ENCODE results near the gene ATP1A2.
A peak's percentile ranks its signal among the peaks of the same experiment; 100 is the strongest.

ATP1A2 gene

DNA sequence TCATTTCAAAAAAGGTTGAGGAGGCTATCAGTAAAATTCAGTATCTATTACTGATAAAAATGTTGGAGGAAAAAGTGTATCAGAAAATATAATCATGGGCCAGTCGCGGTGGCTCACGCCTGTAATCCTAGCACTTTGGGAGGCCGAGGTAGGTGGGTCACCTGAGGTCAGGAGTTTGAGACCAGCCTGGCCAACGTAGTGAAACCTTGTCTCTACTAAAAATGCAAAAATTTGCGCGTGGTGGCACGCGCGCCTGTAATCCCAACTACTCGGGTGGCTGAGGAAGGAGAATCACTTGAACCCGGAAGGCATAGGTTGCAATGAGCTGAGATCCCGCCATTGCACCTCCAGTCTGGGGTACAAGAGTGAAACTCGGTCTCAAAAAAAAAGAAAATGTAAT is 30.5 kb downstream of the ATP1A2 start:
- no peak for DNase-seq (ENCODE audit: low read depth, low spot score)

DNA sequence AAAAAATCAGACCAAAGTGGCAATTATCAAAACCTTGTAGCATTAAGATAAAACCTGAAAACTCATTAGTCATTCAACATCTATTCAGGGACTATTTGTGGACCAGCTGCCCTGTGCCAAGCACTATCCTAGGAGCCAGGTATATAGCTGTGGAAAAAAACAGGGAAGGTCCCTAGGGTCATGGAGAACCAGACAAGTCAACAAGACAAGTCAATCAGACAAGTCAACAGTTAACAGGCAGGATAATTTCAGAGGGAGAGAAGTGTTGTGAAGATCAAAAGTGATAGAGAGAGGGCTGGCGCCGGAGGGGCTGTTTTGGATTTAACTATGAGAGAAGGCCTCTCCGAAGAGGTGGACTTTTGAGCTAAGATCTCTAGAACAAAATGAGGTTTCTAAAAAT is 32.6 kb downstream of the ATP1A2 start:
- no peak for DNase-seq (ENCODE audit: low read depth, low spot score)

DNA sequence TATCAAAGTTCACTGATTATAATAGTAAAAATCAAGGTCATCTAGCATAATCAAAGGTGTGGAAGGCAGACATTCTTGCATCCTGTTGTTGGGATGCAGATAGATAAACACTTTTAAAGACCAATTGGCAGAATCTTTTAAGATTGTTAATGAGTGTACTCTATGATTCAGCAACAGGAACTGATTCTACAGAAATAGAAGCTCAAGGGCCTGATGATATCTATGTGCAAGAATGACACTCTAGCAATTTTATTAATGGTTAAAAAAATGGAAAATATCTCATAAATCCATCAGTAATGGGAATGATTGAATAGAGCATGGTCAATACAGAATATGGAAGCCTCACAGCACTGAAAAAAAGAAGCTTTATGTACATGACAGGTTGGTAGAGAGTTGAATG is 33.7 kb downstream of the ATP1A2 start:
- no peak for DNase-seq (ENCODE audit: low read depth, low spot score)

GRCh38 chr1:160149716-160150115 is 34.2 kb downstream of the ATP1A2 start:
- DNase-seq (ENCODE audit: low read depth, low spot score): no peak

GRCh38 chr1:160151303-160151702 is 35.7 kb downstream of the ATP1A2 start, which contains the start of gene ATP1A4:
Gene ATP1A4 (plus strand): TSS chr1:160151603. CDS start chr1:160152041, 438 bp downstream.
- no peak for DNase-seq (ENCODE audit: low read depth, low spot score)

- DNase-seq (ENCODE audit: low read depth, low spot score): no peak
These were observed 39.2 kb downstream of the ATP1A2 start for GRCh38 chr1:160154790-160155189.

- DNase-seq (ENCODE audit: low read depth, low spot score): no peak
These were observed 40.8 kb downstream of the ATP1A2 start for GRCh38 chr1:160156361-160156760.

DNA sequence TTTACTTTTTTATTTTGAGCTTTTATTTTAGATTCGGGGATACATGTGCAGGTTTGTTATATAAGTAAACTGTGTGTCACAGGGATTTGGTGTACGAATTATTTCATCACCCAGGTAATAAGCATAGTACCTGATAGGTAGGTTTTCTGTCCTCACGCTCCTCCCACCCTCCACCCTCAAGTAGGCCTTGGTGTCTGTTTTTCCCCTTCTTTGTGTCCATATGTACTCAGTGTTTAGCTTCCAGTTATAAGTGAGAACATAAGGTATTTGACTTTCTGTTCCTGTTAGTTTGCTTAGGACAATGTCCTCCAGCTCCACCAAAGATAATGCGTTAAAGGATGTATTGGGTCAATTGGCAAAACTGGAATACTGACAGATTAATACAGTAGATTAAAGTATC is 41.6 kb downstream of the ATP1A2 start:
- DNase-seq (ENCODE audit: low read depth, low spot score): no peak

DNA sequence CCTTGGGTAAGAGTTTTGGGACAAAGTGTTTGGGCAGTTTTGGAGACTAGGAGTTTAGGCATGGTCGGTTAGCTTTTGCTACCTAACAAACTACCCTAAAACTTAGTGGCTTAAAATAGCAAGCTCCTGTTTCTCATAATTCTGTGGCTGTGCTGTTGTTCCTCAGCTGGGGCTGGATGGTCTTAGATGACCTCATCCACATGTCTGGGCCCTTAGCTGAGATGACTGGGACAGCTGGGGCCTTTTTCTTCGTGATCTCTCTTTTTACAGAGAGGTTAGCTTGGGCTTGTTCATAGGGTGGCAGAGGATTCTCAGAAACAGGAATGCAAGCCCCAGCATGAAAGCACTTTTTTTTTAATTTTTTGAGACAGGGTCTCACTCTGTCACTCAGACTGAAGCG is 42.5 kb downstream of the ATP1A2 start:
- no peak for DNase-seq (ENCODE audit: low read depth, low spot score)

GRCh38 chr1:160158534-160158933 is 43.0 kb downstream of the ATP1A2 start:
- DNase-seq (ENCODE audit: low read depth, low spot score): no peak

DNA sequence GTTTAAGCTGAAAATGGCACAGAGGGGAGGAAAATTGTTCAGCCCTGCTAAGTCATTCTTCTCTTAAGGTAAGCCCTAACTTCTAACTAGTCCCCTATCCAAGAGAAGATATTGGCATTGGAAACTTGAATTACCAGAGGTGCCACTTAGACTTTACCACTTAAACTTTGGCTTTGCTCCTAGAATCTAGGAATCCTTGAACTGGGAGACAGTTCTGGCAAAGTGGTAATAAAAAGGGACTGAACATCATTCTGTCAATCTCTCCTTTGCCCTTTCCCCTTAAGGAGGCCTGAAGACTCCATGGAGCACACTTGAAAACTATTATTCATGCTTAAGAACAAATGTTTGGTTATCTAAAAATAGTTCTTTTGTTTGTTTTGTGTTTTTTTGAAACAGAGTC is 44.3 kb downstream of the ATP1A2 start:
- no peak for DNase-seq (ENCODE audit: low read depth, low spot score)

DNA sequence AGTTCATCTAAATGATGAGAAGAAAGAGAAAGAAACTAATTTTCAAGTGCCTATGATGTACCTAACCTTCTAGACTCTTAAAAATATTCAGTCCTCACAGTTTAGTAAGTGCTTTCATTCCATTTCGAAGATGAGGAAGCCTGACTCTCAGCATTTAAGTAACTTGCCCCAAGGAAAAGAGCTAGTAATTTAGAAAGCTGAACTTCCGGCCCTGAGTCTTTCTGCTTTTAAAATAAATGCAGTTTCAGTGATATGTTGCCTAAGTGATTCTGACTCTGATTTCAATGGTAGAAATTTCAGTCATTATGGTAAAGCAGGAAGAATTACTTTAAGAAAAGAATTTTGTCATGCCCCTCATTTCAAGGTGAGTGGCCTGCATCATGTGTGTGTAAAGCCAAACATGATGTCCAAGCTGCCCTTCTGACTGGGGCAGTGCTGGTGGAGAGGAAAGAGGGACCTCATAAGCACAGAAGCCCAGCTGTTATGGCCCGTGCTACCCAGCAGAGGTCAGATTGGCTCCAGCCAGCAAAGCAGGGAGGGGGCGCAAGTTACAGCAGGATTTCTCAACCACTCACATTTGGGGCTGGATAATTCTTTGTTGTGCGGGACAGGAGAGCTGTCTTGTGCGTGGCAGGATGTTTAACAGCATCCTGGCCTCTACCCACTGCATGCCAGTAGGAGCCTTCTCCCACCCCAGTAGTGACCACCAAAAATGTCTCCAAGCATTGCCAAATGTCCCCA is 46.6 kb downstream of the ATP1A2 start:
- no peak for DNase-seq (ENCODE audit: low read depth, low spot score)

DNA sequence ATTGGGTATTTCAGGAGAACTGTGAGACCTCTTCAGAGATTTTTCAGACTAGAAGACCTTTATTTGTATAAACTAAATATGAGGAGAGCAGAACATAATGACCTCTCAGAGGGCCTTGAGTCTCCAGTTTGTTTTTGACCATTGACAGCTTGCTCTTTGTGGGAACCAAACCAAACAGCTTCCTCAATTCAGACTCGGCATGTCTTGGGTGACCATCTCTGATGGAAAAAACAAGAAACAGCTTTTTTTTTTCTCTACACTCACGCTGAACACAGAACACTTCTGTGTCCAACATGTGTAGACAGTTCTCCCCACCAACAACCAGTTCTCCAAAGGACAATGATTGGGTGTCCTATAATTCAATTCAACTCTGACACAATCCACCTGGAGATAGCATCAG is 47.4 kb downstream of the ATP1A2 start:
- DNase-seq (ENCODE audit: low read depth, low spot score): no peak

DNA sequence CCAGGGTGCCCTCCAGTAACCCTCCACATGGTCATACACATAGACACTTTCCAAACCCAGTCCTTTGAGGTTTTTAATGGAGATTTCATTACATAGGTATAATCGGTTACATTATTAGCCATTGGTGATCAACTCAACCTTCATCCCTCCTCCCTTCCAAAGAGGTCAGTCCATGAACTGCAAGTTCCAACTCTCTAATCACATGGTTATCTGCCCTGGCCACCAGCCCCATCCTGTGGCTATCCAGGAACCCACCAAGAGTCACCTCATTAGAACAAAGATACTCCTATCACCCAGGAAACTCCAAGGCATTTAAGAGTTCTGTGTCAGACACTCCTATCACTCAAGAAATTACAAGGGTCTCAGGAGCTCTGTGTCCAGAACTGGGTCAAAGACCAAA is 48.1 kb downstream of the ATP1A2 start:
- no peak for DNase-seq (ENCODE audit: low read depth, low spot score)

GRCh38 chr1:160164121-160164520 is 48.6 kb downstream of the ATP1A2 start:
- no peak for DNase-seq (ENCODE audit: low read depth, low spot score)

DNA sequence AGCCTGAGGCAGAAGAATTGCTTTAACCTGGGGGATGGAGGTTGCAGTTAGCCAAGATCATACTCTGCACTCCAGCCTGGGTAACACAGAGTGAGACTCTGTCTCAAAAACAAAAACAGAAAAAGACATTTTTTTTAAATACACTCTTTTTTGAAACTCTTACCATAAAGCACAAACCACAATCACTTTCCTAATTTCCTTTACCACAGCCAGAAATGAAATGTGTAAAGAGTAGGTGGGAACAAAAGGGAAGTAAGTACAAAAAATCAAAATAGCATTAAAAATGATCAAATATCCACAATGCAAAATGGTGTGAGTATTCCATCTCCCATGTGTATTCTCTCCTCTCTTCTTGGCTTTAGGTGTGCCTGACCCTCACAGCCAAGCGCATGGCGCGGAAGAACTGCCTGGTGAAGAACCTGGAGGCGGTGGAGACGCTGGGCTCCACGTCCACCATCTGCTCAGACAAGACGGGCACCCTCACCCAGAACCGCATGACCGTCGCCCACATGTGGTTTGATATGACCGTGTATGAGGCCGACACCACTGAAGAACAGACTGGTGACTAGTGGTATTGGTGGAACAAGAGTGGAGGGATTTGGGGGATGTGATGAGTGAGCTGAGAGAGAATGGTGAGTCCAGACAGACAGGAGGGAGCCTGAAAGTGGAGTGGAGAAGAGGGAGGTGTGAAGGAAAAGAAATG is 50.8 kb downstream of the ATP1A2 start:
- no peak for DNase-seq (ENCODE audit: low read depth, low spot score)

DNA sequence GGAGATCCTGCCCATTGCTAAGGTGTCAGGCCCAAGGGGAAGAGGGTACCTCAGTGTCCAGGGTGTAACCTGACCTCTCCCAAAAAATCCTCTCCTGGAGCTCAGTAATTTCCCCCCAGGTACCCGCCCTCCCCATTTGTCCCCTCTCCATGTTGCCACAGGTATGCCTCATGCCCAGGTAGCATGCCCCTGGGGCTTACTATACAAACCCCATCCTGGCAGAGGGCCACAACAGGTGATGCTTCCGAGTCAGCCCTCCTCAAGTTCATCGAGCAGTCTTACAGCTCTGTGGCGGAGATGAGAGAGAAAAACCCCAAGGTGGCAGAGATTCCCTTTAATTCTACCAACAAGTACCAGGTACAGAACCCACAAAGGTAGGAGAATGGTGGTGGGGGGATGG is 51.5 kb downstream of the ATP1A2 start:
- DNase-seq (ENCODE audit: low read depth, low spot score): no peak

DNA sequence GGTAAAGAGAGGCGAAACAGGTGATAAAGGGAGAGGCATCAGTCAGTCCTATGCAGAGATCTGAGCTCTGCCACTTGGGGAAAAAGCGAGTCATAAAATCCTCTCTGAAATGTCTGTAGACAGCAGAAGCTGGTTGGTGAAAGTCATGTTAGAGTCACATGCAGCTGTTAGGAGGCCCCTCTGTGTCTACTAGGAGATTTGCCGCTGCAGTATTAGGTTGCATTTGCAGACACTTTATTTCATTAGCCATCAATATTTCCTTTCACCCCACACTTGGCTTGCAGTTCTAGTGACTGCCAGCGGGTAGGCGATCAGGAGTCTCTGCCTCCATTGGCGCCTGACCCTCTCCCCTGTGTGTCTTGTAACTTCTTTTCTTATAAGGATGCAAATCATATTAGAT is 52.0 kb downstream of the ATP1A2 start:
- no peak for DNase-seq (ENCODE audit: low read depth, low spot score)

DNA sequence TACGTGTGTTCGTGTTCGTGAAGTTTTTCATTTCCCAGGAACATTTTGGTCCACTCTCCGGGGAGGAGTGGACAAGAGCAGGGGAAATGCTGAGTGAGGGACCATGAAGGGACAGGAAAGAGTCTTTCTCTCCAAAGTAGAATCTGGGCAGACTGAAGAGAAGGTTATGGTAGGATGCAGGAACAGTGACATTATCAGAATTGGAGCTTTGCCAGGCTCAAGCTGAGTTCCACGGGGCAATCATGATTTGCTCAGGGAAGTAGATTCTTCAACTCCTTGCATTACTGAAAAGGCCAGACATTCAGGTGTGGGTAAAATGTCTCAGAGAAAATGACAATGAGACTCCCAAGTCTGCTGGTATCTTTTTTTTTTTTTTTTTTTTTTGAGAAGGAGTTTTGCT is 52.5 kb downstream of the ATP1A2 start:
- no peak for DNase-seq (ENCODE audit: low read depth, low spot score)

DNA sequence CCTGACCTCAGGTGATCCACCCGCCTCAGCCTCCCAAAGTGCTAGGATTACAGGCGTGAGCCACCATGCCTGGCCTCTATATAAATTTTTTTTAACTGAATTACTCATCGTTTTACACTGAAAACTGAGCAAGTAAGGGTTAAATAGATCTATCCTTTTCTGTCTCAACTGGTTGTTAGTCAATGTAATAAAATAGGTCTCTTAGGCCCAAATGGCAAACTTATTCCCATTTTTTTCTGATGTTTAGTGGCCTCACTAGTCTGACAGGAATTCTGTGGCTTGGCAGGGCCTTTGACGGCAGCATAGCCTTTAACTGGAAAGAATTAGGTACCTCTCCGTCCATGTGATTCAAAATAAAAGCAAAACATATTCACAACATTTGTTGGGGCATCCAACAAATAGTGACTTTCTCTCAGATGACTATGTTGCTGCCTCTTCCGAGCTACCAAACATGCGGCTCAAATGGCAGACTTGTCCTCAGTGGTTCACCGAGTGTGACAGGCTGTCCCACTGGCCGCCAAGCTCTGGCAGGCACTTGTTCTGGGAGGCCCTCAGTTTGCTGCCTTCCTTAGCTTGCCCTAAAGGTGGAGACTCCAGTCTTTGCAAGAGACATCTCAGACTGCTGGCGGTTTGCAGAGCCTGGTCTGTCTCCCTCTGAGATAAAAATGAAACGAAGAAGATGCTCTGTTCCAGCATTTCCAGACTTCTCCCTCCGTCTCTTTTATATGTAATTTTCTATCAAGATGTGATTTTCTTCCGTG is 53.2 kb downstream of the ATP1A2 start:
- DNase-seq (ENCODE audit: low read depth, low spot score): peak; percentile 26

- peak; percentile 79 for DNase-seq (ENCODE audit: low read depth, low spot score)
These were observed 54.2 kb downstream of the ATP1A2 start for GRCh38 chr1:160169553-160170399.

DNA sequence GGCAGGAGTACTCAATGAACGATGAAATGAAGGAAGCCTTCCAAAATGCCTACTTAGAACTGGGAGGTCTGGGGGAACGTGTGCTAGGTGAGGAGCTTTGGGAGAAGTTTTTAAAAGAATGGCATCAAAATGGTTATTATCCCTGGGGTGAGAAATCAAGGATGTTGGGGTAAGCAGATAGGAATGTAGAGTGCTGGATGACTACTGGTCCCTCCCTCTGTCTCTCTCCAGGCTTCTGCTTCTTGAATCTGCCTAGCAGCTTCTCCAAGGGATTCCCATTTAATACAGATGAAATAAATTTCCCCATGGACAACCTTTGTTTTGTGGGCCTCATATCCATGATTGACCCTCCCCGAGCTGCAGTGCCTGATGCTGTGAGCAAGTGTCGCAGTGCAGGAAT is 55.8 kb downstream of the ATP1A2 start:
- no peak for DNase-seq (ENCODE audit: low read depth, low spot score)
